RPMI7951 (cell line): ENCODE results near the gene CCDC187. TPM values are rescaled to one million over a fixed set of nuclear protein-coding genes. Genes with fewer than 3 reads are reported as not detected.

Experiments used
- DNase-seq: peaks from one replicate; pipeline ENCODE4 v3.0.0-alpha.2; 2012; ENCODE audit warnings: low read depth
- total RNA-seq: library from RNA; depleted of rRNA; stranded (reverse); fragments of >200 nt; shearing (Covaris generic); gene quantifications from 2 replicates; pipeline ENCODE4 v1.2.3, GENCODE V29; 2014

The CCDC187 gene
- total RNA-seq, 1 experiment from 2014 or later, result not detected

DNA sequence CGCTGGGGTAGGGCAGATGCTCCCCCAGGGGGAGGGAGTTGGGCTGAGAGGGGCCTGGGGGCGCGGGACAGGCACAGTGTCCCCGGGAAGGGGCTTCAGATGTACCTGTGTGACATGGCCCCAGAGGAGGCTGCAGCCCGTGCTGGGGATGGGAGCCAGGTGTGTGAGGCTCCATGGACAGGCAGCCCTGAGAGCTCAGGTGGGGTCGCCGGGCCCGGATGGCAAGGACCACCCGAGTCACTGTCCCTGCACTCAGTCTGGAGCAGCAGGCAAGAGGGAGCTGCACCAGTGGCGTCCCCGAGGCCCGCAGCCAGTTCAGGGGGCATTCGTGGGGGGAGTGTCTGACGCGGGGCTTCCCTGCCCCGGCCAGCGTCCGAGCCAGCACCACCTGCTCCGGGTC is 18.9 kb downstream of the CCDC187 start:
- DNase-seq, result no peak

DNA sequence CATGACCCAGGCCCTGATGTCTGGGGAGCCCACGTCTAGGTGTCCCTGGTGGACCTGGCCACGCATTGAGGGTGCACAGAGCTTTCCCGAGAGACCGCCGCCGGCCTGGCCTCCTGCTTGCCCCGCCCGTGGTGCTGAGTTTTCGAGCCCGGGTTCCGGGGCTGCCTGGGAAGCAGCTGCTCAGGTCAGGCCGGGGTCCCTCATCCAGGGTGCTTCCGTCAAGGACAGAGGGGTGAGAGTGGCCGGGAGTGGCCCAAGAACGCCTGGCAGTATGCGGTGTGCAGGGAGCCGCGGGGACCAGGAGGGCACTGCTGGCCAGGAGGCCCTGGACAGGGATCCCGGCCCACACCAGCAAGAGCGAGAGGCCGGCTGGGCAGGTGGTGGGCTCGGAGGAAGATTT is 19.6 kb downstream of the CCDC187 start:
- DNase-seq, result no peak

GRCh38 chr9:136283291-136284235 is 20.3 kb downstream of the CCDC187 start:
- DNase-seq, result peak; percentile 56

- DNase-seq, result no peak
These were observed 21.5 kb downstream of the CCDC187 start for GRCh38 chr9:136282272-136282861.

- no peak for DNase-seq
These were observed 22.2 kb downstream of the CCDC187 start for GRCh38 chr9:136281421-136282271.

- DNase-seq, result no peak
These were observed 23.2 kb downstream of the CCDC187 start for GRCh38 chr9:136280535-136281315.

- no peak for DNase-seq
These were observed 24.4 kb downstream of the CCDC187 start for GRCh38 chr9:136279471-136279870.

DNA sequence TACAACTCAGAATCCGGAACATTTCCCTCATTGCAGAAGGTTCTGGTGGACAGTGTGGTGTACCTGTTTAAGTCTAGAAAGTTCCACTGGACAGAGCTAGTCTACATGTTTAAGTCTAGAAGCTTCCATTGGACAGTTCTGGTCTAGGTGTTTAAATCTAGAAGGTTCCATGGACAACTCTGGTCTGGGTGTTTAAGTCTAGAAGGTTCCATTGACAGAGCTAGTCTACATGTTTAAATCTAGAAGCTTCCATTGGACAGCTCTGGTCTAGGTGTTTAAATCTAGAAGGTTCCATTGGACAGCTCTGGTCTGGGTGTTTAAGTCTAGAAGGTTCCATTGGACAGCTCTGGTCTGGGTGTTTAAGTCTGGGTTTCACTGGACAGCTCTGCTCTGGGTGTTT is 25.0 kb downstream of the CCDC187 start:
- DNase-seq, result no peak

GRCh38 chr9:136278221-136278620 is 25.7 kb downstream of the CCDC187 start:
- no peak for DNase-seq

DNA sequence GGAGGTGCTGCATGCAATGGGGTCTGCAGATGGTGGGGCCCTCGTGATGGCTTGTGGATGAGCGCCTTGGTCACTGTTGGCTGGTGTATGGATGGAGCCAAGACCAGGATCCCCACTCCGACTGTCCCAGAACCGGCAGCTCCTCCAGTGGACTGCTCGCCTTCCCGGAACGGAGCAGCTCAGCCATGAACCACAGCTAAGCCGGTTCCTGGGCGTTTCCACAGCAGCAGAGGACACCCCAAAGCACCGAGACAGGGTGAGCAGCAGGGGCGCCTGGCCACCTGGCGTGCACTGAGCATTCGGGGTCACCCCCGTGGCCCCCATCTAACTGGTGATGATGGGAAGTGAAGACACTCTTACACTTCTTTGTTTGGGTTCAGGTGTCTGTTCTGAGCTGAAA is 26.1 kb downstream of the CCDC187 start:
- DNase-seq, result no peak

GRCh38 chr9:136276716-136277115 is 27.2 kb downstream of the CCDC187 start:
- DNase-seq, result no peak

GRCh38 chr9:136275655-136276429 is 28.1 kb downstream of the CCDC187 start:
- DNase-seq, result no peak

DNA sequence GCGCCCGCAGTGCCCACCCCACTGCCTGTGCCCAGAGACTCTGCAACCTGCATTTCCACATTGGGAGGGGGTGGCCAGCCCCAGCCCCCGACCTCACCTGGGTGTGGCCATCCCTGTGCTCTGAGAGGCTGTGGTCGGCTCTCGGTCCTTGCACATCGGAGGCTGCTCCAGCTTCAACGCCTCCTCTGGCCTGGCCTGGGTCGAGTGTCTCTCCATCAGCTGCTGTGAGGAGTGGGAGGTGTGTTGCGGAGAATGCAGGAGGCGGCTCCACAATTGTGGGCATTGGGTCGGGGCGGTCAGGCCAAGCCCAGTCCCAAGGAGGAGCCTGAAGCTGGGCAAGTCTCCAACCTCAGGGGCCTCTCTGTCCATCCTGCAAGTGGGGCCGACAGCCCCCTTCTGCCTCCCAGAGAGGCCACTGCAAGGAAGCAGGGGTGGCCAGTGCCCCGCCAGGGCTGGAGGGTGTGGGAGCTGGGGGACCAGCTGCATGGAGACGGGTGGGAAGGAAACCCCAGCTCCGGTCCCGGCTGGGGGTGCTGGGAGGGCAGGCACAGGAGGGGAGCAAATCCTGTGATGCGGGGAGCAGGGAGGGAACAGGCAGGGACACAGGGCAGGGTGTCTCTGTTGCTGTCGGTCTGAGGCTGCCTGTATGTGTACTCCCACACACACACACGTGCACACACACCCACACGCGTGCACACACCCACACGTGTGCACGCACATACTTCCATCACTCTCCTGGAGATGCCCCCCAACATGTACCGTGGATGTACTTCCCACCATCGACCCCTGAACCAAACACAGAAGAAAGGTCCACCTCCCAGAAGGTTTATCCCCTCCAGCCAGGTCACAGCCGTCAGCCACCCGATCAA is 28.9 kb downstream of the CCDC187 start:
- DNase-seq, result no peak

DNA sequence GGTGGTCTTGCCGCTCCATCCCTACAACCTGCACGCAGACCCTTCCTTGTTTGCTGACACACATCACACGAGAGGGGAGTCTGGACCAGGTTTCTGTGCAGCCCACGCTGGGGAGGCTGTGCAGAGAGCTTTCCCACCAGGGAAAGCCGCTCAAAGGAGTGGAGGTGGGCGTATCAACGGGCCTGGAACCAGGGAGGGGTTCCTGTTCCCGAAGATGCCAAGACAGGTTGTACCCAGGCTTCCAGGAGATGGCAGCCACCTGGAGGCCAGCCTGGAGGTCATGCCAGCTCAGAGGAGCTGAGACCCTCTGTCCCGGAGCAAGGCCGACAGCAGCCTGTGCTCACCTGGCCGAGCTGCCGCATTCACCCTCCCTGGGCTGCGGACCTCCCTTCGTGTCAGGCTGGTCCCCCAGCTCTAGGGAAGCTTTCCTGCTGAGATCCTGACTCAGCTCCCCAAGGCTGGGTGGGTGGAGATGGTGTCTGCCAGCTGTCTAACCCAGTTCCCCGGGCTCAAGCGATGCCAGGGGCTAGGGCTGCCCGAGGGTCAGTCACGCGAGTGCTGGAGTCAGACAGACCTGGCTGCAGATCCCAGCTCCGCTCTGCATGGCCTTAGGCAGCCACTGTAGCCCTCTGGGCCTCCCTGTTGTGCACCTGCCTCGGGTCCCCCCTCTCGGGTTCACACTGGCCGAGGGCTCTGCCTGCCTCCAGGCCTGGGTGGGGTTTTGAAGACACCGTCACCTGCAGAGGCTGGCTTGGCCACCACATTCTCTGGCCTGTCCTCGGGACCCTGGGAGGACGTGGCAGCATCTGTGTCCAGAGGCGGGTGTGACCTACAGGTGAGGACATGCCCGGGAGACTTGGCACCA is 29.7 kb downstream of the CCDC187 start:
- DNase-seq, result no peak

- no peak for DNase-seq
These were observed 30.5 kb downstream of the CCDC187 start for GRCh38 chr9:136273244-136273865.

GRCh38 chr9:136270173-136270705 is 33.7 kb downstream of the CCDC187 start:
- DNase-seq, result no peak

GRCh38 chr9:136268735-136269134 is 35.2 kb downstream of the CCDC187 start:
- no peak for DNase-seq

- no peak for DNase-seq
These were observed 35.6 kb downstream of the CCDC187 start for GRCh38 chr9:136268318-136268717.
